Thyroid gland (tissue), 4 donors: ENCODE measurements around the gene IMPDH2. TPM values are rescaled to one million over a fixed set of nuclear protein-coding genes. Genes with fewer than 3 reads are reported as not detected.

Experiments
- DNase-seq, 2 donors: peaks; one replicate each; pipeline ENCODE4 v3.0.0-alpha.2; 2019
- H3K27ac ChIP-seq, 3 donors: fragments of 200-600 bp; sonication (generic); 1 replicate in 2 of 3; 2 replicates in 1 of 3; pipeline ENCODE4 v1.5.1; 2016 to 2019; ENCODE audit warnings: mild to moderate bottlenecking in 1 of 3, moderate library complexity in 1 of 3
- H3K27me3 ChIP-seq: fragments of 200-600 bp; sonication (generic); one replicate; pipeline ENCODE4 v1.5.1; 2019
- H3K36me3 ChIP-seq, 2 donors: fragments of 200-600 bp; sonication (generic); one replicate each; pipeline ENCODE4 v1.5.1; 2016 to 2019
- H3K4me1 ChIP-seq, 2 donors: fragments of 200-600 bp; sonication (generic); one replicate each; pipeline ENCODE4 v1.5.1; 2017 to 2019
- H3K4me3 ChIP-seq, 3 donors: fragments of 200-600 bp; sonication (generic); replicated peaks in 1 of 3; 1 replicate in 2 of 3; 2 replicates in 1 of 3; pipeline ENCODE4 v1.5.1; 2016; ENCODE audit warnings: mild to moderate bottlenecking in 1 of 3
- H3K9me3 ChIP-seq: fragments of 200-600 bp; sonication (generic); one replicate; pipeline ENCODE4 v1.5.1; 2017
- POLR2A ChIP-seq, 2 donors: fragments of 450-650 bp; IDR thresholded peaks; one replicate each; pipeline ENCODE4 v1.6.1; 2017; ENCODE audit warnings: antibody characterized with exemption in 2 of 2, mild to moderate bottlenecking in 2 of 2, moderate library complexity in 1 of 2
- whole genome bisulfite sequencing, 2 donors: methylation state at CpG; one replicate each; pipeline ENCODE4 v1.1.5; 2017; 5-methylcytosine and 5-hydroxymethylcytosine counted together
- intact Hi-C: fragments of 100-400 bp; cut with DNase I; formaldehyde crosslinking; loops from one replicate; pipeline ENCODE4 v1.15.1; 2023
- total RNA-seq, 4 donors: library from RNA; depleted of rRNA; stranded (reverse); fragments of >200 nt; gene quantifications; one replicate each; pipeline ENCODE4 v1.2.3, GENCODE V29; 2016
- TF ChIP-seq, protein P1 (sequence below), 6 experiments: fragments of 200-600 bp in 3 of 6; fragments of 450-650 bp in 3 of 6; sonication (generic) in 3 of 6; IDR thresholded peaks; one replicate each; pipeline ENCODE4 v1.5.1; 2016 to 2019; ENCODE audit warnings: antibody characterized with exemption in 6 of 6, mild to moderate bottlenecking in 2 of 6, inconsistent platforms in 1 of 6, moderate library complexity in 1 of 6

The IMPDH2 gene
- total RNA-seq, 4 donors from 2014 or later, result 92.9 to 159 (median 109) TPM

- no peak for DNase-seq
- TF ChIP-seq POLR2A (IDR thresholded peaks at IDR 0.05), result no peak
- TF ChIP-seq, protein P1, sequence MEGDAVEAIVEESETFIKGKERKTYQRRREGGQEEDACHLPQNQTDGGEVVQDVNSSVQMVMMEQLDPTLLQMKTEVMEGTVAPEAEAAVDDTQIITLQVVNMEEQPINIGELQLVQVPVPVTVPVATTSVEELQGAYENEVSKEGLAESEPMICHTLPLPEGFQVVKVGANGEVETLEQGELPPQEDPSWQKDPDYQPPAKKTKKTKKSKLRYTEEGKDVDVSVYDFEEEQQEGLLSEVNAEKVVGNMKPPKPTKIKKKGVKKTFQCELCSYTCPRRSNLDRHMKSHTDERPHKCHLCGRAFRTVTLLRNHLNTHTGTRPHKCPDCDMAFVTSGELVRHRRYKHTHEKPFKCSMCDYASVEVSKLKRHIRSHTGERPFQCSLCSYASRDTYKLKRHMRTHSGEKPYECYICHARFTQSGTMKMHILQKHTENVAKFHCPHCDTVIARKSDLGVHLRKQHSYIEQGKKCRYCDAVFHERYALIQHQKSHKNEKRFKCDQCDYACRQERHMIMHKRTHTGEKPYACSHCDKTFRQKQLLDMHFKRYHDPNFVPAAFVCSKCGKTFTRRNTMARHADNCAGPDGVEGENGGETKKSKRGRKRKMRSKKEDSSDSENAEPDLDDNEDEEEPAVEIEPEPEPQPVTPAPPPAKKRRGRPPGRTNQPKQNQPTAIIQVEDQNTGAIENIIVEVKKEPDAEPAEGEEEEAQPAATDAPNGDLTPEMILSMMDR (IDR thresholded peaks at IDR 0.05), result no peak
- Histone ChIP-seq H3K9me3 (no peaks in the 10 kb centered on the region), H3K36me3 (peaks cover 0 to 4% of the 10 kb centered on the region in 2 donors), H3K27ac (no peak overlapping the region), H3K4me3 (no peak overlapping the region), H3K4me1 (peaks cover 2 to 3% of the 10 kb centered on the region in 2 donors), H3K27me3 (no peaks in the 10 kb centered on the region)
- intact Hi-C loops, result no loop called here
- WGBS, 2 donors, result 93 to 95% methylated on average over 6 to 8 of the region's 8 CpGs
Measured at GRCh38 chr3:48996640-48997039, 32.6 kb downstream of the IMPDH2 start.

DNA sequence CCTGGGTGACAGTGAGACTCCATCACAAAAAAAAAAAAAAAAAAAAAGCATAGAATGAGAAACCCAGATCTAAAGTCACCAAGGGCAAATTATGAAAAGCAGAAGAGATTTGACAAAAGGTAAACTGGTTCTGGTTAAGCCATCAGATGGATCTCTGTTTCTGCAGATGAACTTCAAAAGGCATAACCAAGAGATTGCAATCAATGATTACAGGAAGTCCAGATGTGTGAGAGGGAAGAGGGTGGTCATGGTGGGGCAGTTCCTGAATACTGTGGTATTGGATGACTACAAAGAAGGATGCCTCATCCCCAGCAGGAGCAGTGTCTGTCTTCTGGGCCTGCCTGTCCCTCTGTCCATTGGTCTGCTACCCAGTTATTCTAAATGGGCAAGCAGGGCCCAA lies 35.4 kb downstream of the IMPDH2 start:
- Histone ChIP-seq H3K27me3 (no peaks in the 10 kb centered on the region), H3K4me1 (peaks cover 15 to 17% of the 10 kb centered on the region in 2 donors), H3K27ac (no peak overlapping the region), H3K9me3 (no peaks in the 10 kb centered on the region), H3K4me3 (no peak overlapping the region), H3K36me3 (peaks cover 0 to 4% of the 10 kb centered on the region in 2 donors)
- no peak for DNase-seq
- no peak for TF ChIP-seq POLR2A (IDR thresholded peaks at IDR 0.05)
- TF ChIP-seq, protein P1 (IDR thresholded peaks at IDR 0.05), result no peak
- intact Hi-C loops, result no loop called here

GRCh38 chr3:48991851-48992545 lies 37.2 kb downstream of the IMPDH2 start:
- whole genome bisulfite sequencing, 2 donors, result 74 to 76% methylated on average over 5 of the region's 5 CpGs
- Histone ChIP-seq H3K9me3 (no peaks in the 10 kb centered on the region), H3K27me3 (no peaks in the 10 kb centered on the region), H3K4me3 (no peak overlapping the region), H3K36me3 (peaks cover 0 to 5% of the 10 kb centered on the region in 2 donors), H3K4me1 (peaks cover 16 to 18% of the 10 kb centered on the region in 2 donors), H3K27ac (no peak overlapping the region)
- DNase-seq, result no peak
- TF ChIP-seq, protein P1 (IDR thresholded peaks at IDR 0.05), result no peak
- no peak for TF ChIP-seq POLR2A (IDR thresholded peaks at IDR 0.05)
- intact Hi-C loops, result no loop called here

GRCh38 chr3:48990636-48991469 lies 38.3 kb downstream of the IMPDH2 start:
- peak; percentile 26 to 38 for DNase-seq
- H3K27me3 ChIP-seq, result no peaks in the 10 kb centered on the region
- intact Hi-C loops, result no loop called here
- no peaks in the 10 kb centered on the region for H3K9me3 ChIP-seq
- WGBS, 2 donors, result 6 to 8% methylated on average over 20 to 28 of the region's 40 CpGs
- H3K4me3 ChIP-seq, result peak overlapping the region; percentile 40 to 80 (median 64)
- no peak for TF ChIP-seq POLR2A (IDR thresholded peaks at IDR 0.05)
- TF ChIP-seq, protein P1 (IDR thresholded peaks at IDR 0.05), result no peak
- peak overlapping the region; percentile 53 to 83 (median 81) for H3K27ac ChIP-seq
- H3K4me1 ChIP-seq, result peaks cover 16 to 18% of the 10 kb centered on the region in 2 donors
- peaks cover 0 to 8% of the 10 kb centered on the region in 2 donors for H3K36me3 ChIP-seq
